Middle frontal gyrus (tissue), 1 donor: ENCODE results near the gene FCER1A.

Experiments used
- DNase-seq: peaks from one replicate; pipeline ENCODE4 v3.0.0-alpha.2; 2015; ENCODE audit warnings: low spot score; ENCODE audit errors: extremely low spot score

Gene FCER1A

DNA sequence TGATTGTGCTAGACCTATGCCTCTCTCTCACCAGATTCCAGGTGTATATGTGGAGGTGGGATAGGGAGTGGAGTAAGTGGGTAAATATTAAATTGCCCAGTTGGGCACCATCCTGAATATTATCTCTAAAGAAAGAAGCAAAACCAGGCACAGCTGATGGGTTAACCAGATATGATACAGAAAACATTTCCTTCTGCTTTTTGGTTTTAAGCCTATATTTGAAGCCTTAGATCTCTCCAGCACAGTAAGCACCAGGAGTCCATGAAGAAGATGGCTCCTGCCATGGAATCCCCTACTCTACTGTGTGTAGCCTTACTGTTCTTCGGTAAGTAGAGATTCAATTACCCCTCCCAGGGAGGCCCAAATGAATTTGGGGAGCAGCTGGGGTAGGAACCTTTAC is at the start of gene FCER1A:
Gene FCER1A (plus strand): TSS at position 242 of the 400 bp plus-strand sequence. CDS start 29 bp downstream, at position 271.
- no peak for DNase-seq

DNA sequence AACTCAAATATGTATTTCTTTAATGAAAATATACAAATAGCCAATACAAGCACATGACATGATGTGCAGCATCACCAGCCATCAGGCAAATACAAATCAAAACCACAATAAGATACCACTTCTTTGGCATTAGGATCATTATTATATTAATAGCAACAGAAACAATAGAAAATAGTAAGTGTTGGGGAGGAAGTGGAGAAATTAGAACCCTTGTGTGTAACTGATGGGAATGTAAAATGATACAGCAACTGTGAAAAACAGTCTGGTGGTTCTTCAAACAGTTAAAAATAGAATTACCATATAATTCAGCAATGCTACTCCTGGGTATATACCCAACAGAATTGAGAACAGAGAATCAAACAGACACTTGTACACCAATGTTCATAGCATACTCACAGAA is 40.8 kb upstream of the FCER1A start:
- no peak for DNase-seq

DNA sequence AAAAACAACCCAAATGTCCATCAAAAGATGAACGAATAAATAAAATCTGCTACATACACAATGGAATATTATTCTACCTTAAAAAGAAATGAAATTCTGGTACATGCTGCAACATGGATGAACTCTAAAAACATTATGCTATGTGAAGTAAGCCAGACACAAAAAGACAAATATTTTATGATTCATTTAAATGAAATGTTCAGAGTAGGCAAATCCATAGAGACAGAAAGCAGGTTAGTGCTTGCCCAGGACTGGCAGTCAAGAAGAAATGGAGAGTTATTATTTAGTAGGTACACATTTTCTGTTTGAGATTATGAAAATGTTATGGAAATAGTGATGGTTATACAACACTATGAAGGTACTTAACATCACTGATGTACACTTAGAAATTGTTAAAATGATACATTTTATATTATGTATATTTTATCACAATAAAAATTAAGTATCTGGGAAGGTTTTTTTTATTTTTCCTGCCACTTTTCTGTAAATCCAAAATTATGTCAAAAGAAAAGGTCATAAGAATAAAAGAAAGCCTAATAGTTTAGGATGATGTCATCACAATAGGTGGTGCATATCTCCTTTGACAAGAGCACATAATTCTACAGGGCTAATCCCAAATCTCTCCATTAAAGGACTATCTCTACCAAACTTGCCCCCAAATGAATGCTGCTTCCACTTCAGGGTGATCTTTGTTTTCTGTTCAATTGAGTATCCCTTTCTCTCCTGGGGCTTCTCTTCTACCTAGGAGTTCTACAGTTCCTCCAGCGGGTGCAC is 40.2 kb upstream of the FCER1A start:
- DNase-seq: no peak

DNA sequence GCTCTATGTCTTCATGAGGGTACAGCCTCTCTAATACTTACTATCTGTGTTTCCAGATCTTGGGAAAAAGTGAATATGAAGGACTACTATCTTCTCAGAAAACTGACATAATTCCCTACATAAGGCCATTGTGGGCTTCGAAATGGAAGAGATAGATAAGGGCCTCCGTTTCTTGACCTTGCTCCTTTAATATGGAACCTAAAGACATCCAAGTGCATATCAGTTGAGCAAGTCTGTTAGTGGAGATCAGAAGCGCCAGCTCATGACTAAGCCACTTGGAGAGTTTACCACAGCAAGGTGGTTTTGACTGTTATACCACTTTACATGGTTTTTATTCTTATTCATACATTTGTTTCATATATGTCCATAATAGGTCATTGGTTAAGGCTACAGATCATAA is 35.3 kb upstream of the FCER1A start:
- no peak for DNase-seq

DNA sequence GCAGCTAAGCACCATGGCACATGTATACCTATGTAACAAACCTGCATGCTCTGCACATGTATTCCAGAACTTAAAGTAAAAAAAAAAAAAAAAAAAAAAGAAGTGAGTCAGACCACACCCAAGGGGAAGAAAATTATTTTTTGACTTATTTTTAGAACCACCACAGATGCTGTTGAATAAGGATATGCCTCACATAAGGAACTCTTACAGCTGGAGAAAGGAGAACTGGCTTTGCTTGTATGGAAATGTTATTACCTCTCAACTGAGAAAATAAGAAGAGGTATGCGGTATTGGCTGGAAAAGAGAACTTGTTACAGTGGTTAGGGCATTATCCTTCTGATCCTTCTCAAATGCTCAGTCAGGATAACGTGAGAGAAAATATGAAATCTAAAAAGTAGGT is 27.5 kb upstream of the FCER1A start:
- DNase-seq: no peak

DNA sequence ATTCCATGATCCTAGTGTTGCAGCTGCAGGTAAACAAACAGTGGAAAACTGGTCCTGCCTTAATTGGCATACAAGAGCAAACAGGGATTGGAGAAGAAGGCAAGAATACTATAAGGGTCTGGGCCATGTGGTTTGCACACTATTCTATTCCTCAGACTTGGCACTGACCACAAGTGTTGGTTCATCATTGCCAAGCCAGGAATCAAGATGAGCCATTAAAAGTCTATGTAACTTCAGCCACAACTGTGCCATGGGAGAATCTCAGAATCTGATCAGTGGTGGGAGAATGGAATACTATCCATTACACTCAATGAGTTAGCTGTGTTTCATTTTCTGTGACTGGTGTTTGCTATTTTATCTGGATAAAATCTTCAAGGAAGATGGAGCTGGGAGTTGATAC is 26.2 kb upstream of the FCER1A start:
- DNase-seq: no peak

DNA sequence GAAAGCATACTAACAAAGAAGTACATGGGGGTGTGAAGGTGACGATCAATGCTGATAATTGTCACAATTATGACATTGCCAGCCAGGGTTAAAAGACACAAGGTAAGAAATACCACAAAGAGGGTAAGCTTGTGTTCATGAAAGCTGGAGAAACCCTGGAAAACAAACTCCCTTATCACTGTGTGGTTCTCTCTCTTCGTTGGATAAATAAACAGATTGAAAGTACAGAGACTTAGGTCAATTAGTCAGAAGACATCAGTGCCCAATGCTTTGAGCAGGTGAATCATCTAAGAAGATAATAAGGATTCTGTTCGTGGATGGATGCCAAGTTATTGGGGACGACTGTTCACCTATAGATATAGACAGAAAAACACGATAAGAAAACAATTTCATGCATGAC is 22.4 kb upstream of the FCER1A start:
- DNase-seq: no peak

DNA sequence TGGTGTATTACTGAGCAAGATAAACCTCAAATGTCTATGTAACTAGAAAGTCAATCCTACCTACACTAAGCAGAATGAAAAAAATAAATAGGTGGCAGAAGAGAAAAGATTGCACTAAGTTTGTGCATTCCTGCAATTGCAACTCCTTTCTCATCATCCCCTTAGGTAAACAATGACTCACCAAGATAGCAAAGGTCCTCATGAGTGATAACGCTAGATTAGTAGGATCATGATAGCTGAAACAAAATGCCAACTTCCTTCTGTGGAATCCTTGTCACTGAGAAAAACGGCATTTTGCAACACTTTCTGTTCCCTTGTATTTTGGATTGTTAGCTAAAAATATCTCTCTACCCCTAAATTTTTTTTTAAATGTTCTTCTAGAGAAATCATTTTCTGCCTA is 20.0 kb upstream of the FCER1A start:
- no peak for DNase-seq

DNA sequence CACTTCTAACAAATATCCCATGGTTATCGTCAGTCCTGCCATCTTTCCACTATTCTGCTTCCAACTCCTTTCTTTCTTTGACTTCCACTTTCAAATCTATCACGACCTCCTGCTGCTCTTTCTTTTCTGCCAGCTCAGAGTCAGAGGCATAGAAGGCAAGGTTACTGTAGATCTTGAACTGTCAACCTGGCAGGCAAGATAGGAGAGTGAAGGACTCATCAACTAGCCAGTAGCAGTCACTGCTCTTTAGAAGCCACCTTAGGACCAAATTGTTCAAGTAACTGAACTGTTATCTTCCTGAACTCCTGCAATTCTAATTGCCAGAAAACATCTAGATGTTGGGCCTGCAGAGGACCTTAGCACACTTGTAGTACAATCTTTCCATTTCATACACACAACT is 13.1 kb upstream of the FCER1A start:
- DNase-seq: no peak

DNA sequence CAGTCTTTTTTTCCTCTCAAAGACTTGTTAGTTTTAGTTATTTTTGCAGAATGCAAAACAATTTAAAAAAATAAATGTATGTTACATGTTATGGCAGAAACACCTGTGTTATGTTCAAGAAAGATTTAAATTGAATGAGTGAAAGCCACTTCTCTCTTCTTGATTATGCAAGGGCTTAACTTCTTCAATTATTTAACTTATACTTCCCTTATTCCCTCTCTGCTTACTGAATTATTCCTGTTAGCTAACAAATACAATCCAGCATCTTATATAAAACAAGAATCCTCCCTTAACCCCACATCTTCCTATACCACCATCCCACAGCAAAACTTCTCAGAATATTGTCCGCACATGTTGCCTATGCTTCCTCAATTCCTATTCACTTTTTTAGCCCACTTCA is 10.7 kb upstream of the FCER1A start:
- DNase-seq: no peak

DNA sequence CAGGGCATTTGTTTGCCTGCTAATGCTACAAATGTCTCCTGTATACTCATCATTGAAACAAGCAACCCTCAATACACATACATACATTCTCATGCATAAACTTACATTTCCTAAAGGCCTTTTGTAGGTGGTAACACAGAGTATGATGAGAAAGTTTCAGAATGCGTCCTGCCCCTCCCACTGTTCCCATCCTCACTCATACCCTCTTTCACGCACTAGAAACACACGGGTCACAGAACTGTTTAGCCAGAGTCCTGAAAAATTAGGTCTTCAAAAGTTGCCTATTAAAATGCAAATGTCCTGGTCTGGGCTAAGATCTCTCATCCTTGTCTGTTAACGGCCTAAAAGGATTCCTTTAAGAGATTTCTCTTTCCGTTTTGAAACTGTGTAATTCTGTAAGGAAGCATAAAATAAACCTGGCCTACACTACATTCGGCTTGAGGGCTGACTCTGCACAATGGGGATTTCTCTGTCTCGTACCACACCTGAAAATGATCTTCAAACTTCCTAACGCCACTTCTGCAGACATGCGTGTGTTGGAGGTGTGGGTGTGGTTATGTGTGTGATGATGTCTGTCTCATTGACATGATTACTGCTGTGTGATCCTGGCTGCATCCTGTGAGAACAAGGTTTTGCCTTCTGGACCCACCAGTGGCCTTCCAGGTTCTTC is 5.3 kb upstream of the FCER1A start:
- DNase-seq: no peak

DNA sequence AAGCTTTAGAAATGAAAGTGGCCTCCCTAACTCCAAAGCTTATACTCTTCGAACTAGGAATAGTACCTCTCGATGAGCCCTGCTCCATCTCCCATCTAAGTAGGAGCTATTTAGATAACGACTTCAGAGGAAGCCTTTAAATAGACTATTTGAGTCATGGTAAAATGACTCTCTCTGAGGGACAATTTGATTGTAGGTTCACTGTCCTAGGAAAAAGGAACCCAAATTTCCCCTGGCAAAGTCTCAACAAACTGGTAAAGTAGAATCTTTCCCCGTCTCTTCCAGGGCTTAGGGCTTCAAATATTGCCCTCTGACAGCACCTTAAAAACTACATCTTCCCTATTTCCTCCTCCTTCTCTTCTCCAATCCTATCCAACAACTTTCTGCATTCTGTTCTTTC is 2.0 kb upstream of the FCER1A start:
- no peak for DNase-seq

DNA sequence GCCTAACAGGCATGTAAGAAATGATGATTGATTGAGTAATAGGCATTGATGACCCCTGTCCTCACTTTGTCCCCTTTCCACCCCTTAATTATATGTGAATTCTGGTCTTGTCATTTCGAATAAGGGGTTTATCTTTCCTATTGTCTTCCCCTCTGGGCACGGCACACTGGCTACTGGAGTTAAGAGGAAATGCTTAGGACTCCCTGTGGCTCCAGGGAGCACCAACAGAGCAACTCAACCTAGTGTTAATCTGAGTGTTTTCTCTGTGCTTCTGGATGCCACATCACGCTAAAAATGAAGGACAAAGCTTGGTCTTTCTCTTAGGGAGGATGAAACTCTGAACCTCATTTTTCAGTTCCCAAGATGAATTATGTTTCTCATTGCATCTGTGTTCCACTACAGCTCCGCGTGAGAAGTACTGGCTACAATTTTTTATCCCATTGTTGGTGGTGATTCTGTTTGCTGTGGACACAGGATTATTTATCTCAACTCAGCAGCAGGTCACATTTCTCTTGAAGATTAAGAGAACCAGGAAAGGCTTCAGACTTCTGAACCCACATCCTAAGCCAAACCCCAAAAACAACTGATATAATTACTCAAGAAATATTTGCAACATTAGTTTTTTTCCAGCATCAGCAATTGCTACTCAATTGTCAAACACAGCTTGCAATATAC is 5.3 kb downstream of the FCER1A start:
- DNase-seq: no peak

DNA sequence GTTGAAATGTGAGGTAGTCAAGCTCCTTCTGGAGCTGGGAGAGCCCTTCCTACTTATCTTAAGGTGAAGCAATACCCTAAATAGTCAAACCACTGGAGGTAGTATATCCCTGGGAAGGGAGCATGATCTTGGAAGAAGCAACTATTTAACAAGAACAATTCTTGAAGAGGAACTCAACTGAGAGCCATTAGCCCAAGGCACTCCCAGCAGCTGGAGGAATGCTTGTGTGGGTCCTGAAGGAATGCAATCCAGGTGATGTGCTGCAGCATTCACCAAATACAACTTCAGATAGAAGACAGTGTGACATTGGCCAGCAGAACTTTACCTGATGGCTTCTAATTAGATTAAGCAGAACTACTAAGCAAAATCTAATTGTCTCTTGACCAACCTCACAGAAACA is 9.5 kb downstream of the FCER1A start:
- no peak for DNase-seq

DNA sequence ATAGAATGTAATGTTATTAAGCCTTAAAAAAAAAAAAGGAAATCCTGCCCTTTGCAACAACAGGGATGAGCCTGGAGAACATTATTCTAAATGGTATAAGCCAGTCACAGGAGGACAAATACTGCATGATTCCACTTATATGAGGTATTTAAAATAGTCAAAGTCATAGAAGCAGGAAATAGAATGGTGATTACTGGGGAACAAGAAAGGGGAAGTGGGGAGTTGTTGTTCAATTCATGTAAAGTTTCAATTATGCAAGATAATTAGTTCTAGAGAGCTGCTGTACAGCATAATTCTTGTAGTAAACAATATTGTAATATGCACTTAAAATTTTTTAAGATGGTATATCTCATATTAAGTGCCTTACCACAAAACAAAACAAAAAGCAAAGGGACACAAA is 13.2 kb downstream of the FCER1A start:
- DNase-seq: no peak

DNA sequence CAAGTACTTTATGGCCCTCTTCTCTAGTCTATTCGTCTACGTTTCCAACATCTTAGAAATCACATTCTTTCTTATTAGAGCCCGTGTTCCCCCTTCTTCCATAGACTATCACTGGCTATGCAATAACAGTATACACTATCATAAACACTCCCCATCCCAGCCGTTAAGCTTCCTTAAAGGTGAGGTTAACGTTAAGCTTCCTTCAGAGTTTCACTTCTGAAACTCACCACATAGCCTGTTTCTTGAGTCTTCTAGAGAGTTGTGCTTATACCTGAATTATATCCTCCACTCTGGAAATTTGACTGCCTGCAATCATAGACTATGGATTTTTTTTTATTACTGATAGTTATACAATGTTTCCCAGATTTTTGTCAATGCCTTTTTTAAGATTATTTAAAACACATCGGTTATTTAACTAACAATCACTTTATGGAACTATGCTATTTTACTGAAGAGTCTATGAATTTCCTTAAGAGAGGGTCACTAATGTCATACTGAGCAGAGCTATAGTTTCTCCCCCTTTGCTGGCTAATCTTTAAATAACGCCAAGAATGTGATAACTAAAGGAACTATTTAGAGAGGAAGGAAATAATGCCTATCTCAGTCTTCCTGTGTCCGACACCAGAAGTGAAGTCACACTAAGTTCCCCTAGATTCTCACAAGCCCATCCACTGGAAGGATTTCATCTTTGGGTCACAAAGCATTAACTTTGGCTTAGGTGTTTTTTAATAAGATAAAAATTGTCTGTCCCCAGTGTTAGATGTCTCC is 16.8 kb downstream of the FCER1A start:
- no peak for DNase-seq

DNA sequence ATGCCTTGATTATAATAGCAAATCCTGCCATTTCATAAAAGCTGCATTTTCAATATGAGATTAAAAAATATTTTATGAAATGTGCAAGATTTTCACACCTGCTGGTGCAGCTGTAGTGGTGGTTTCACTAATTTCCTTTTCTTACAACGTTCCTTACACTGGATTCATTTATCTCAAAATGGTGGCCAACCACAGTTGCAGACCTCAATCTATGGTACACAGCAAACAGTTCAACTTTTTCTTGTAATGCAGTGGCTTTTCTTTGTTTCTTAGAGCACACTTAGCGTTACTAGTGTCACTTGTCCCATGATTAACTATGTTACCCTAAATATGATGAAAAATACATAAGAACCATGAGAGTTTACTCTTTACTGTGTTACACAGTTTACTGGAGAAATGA is 32.7 kb downstream of the FCER1A start:
- DNase-seq: no peak

DNA sequence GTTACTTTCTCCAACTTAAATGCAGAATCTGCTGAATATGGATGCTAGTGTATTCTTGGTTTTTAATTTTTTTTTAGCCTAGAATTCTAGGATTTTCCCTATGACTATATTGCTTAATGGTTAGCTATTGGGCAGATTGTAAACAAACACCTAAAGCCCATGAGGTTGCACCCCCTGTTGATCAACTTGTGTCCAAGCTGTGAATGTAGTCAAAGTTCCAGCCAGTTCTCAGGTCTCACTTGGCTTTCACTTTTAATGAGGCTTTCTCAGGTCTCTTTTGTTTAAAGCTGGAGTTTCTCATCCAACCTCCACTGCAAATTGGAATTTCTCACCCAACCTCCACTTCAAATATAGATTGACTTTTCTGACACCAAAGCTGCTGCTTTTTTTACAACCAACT is 35.9 kb downstream of the FCER1A start:
- DNase-seq: no peak

DNA sequence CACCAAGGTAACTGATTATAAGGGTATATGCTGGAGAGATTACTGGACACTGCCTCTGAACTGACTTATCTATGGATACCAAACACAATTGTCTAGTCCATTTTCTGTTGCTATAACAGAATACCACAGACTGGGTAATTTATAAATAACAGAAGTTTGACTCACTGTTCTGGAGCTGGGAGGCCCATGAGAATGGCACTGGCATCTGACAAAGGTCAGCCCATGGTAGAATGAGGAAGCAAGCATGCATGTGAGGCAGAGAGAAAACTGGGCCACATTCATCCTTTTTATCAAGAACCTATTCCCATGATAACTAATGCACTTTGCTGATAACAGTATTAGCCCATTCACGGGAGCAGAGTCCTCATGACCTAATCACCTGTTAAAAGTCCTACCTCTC is 37.4 kb downstream of the FCER1A start:
- DNase-seq: no peak

DNA sequence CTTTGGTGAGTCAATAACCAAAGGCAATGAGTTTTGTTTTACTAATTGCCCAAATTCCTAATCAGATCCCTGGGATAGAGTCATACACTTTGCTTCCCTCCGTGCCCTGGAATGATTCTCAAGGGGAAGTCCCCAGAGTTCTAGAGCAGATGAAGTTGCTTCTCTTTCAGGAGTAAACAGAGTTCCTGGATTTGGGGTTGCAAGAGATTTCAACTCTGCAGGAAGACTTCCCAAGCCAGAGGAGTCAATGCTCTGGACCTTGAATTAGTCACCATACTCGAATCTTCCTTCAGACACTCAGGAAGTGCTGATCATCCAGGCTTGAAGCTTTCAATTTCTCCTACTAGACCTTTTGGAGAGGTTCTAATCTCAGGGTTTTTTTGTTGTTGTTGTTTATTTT is 39.6 kb downstream of the FCER1A start:
- no peak for DNase-seq

DNA sequence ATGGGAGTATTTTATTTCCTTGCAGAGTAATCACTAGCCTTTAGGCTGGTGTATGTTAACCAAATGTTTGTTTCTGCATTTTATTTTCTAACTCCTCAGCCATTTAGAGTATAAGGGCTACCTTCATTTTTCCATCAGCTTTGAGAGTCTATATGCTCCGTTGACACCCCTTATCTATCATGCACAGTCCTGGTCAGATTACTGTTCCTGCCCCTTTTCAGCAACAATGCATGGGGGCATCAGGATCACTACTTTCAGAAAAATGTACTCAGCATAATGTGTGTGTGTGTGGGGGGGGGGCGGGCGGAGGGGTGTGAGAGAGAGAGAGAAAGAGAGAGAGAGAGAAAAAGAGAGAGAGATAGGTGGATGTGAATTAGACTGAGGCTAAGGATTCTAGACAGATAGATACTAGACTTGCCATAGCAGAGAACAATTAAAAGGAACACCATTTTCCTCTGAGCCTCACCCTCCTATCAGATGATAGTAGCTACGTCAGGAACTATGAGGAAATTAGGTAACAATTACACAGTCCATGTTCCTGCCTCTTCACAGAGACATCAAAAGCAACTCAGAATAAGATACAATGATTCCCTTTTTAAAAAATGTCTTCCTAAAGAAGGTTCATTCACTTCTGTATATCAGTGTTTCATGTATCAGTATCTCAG is 40.8 kb downstream of the FCER1A start:
- DNase-seq: no peak
